HG02588 (cell line): ENCODE measurements around the gene TRIM29.

ENCODE experiments used
- ATAC-seq: cut with Tn5 transposase; IDR thresholded peaks from one replicate; pipeline ENCODE4 v1.9.1; 2021; ENCODE audit warnings: mild to moderate bottlenecking, moderate library complexity; ENCODE audit not compliant: unreplicated experiment

TRIM29 gene

DNA sequence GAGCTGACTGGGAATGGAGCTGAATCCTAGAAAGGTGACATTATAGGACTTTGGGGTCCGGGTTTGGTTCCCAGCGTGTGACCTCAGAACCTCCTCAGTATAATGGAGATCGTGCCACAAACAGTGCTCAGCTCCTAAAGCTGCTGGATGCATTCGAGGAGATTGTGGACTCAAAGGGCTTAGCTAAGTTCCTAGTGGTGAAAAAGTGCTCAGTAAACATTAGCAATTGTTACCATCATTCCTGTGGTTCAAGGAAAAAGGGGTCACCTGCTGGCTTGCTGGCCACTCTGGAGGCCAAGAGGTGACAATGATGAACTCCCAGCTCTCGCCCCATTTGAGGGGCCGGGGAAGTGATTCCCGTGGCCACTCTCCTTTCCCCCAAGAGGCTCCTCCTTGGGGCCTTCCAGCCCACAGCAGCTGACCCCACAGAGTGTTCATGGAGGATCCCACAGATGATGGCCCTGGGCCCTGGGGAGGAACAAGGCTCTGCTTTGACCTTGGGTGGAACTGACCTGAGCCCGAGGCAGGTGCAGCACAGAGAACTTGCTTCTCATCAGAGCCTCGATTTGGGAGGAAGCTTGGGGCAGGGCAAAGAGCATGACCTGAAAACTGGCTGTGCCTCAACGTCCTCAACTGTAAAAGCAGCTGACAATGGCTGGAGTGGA is 40.1 kb downstream of the TRIM29 start:
- ATAC-seq, result no peak

DNA sequence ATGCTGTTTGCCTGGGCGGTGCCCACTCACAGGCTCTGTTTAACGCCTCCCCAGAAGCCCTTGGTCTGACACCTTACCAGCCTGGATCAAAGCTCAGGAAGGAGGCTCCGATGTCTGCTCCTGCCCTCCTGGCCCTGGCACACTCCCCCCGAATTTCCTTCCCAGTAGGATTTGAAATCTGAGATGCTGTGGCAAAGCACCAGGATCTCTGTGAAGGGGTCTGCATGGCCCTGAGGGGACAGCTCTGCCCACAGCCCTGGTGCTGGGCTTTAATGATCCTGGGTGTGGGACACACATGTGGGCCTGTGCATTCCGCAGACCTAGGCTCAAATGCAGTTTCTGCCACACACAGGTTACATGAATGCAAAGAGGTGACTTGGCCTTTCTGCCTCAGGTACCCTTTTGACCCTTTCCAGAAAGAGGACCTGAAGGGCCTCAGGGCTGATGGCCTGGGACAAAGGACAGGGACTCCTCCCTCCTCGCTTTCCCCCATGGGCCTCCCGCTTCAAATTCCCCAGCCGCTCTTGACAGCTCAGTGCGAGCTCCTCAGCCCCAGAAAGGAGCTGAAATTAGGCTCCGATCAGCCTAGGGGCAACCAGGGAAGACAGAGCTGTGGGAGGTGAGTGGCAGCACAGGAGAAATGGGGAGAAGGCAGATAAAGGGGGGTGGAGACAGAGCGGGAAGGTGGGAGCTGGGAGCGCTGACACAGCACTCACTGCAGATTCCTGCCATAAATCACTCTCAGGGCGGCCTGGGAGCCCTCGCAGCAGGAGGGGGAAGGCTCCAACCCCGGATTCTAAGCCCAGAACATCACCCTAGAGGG is 41.3 kb downstream of the TRIM29 start:
- no peak for ATAC-seq

DNA sequence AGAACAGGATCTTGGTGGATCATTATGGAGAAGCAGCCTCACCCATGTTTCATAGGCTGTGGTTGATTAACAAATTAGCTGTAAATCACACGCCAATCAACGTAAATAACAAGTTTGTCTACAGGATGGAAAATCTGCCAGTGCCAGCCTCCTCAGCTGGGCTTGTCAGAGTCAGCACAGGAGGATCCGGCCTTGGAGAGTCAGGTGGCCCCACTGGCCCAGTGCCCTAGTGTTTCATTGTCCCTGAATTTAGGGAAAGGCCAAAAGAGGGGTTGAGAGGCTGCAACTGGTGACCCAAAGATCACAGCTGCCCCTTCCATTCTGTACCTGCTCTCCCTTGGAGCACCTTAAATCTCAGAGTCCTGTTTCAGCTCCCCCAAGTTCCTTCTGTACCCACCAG is 42.4 kb downstream of the TRIM29 start:
- ATAC-seq, result no peak

DNA sequence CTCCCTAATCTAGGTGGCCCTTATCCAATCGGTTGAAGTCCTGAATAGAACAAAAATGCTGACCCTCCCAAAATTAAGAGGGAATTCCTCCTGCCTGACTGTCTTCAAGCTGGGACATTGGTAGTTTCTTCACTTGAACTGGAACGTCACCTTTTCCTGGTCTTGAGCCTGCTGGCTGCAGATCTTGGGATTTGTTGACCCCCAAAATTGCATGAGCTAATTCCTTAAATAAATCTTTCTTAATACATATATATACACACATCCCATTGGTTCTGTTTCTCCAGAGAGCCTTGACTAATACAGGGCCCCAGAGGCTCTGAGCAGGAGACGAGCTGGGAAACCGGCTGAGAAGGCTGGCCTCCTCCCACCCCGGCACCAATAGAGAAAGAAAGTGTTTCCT is 46.2 kb downstream of the TRIM29 start:
- no peak for ATAC-seq

DNA sequence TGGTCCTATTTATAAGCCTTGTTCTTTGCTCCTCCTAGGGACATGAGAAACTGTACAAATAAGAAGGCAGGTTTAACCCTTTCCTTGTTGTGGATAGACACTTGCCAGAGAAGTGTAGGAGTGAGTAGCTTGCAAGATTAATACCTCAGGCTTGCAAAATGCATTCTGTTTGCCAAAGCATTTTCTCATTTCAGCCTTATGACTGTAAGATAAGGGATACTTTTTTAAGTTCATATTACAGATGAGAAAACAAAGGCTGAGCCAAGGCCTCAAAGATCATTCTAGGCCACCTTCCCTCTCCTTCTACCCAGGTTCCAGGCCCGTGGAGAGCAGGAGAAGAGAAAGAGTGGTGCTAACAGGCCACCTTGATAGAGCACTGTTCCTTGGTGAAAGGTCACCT is 46.8 kb downstream of the TRIM29 start:
- no peak for ATAC-seq

DNA sequence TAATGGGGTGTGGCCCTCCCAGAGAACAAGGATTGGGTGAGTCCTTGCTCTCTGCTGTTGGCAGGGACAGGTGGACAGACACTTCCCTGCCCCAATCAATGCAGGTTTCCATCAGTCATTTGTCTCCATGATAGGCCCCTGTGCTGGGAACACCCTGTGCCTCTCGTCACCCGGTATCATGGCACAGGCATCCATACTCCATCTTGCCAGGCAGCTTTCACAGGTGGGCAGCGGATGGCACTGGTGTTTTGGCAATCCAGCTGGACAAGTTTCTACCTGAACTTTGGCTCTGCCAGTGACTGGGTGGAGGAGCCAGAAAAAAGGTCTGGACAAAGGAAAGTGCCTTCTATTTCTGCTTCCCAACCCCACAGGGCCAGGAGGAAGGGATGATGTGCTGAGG is 47.5 kb downstream of the TRIM29 start:
- ATAC-seq, result no peak

DNA sequence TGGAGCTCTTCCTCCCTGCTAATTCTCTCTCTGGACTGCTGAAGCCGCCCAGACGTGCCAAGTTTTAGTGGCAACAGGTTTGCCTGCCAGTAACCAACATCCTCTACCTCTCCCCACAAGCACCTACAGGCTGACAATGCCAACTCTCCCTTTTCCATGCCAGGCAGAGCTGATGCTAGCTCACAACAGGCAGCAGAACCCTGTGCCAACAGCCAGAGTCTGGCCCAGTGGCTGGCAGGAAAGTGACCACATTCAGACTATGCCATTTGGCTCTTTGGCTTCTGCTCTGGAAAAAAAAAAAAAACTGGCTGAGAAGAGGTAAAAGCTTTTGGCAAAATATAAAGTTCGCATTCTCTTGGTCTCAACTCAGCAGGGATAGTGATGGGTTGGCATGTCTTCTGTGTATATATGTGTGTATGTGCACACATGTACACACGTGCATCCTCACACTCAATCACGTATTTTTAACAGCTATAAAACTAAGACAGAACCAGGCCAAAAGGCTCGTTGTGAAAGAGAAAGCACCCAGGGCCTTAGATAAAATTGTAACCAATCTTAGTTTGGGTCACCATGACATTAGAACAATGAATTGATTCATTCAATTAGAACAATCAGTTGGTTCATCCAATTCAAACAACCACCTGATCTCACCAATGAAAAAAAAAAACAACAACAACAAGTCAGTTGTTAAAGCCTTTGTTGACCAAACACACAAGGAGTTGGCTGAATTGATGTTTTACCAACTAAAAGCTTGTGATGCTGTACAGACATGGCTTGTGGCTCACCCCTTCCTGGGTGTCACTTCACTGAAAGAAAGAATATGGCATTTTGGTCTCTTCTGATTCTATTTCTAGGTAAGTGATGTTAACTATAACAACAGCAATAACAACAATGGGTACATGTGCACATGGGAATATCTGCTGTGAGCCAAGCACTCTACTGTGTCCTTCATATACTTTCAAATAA is 48.6 kb downstream of the TRIM29 start:
- no peak for ATAC-seq

DNA sequence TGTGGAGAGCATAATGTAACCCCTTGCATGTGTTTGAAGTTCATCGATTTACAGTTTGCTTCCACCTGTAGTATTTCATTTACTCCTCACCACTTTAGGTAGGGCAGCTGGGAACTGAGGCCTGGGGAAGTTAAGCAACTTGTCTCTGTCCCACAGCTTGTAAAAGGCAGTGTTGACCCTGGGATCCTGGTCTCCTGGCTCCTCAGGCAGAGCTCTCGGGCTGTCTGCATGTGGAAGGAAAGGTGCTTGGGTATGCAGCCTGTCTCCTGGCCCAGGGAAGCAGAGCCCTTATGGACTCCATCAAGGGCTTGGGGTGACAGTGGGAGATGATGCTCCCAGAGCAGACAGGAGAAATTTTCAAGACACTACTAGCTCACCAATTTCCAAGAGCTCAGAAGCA is 49.9 kb downstream of the TRIM29 start:
- no peak for ATAC-seq

DNA sequence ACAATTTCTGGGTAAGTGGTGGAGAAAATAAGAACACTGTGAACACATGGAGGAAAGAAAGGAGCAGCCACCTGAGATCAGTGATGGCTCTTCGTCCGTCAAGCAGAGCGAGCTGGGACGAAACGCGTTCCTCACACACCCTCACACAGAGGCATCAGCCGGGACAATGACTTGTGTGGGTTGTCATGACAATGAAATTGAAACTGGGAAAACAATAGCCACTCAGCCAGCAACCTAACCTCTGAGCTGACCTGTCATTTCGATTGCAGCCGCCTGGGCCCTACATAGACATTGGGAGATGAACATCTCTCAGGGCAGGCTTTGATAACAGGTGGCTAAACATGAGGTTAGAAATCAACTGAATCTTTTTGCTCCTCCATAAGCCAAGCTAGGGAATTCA is 51.3 kb downstream of the TRIM29 start:
- ATAC-seq, result no peak

DNA sequence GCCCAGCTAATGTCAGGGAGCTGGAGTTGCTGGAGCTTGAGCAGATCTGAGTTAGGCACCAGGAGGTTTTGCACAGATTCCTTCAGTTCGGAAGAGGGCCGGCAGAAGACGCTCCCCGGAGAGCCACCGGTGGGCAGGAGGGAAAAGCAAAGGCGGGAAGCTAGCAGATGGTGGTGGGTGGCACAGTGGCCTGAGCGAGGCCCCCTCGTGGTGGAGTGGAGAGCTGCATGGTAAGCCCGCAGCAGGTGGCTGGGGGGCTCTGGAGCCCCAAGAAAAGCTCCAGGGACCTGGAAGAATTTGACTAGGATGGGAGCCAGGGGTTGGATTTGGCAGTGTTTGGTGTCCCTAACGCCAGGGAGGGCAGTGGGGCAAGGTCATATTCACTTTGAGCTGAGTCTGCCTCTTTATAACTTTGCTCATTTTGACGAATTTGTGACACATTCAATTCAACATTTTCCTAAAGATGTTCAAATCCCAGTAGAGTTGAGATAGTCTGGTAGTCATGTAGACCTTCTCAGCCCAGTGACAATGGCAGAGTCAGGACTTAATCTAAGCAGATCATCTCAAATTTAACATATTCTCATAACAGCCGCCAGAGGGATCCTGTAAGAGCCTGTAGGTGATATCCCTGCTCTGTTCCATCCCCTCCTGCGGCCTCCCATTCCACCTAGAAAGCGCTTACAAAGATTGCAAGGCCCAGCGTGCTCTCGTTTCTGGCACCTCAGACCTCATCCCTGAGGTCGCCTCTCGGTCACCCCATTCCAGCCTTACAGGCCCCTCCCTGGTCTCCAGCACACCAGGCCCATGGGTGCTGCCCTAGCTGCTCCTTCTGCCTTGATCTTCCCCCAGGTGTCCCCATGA is 57.9 kb downstream of the TRIM29 start:
- ATAC-seq, result no peak

DNA sequence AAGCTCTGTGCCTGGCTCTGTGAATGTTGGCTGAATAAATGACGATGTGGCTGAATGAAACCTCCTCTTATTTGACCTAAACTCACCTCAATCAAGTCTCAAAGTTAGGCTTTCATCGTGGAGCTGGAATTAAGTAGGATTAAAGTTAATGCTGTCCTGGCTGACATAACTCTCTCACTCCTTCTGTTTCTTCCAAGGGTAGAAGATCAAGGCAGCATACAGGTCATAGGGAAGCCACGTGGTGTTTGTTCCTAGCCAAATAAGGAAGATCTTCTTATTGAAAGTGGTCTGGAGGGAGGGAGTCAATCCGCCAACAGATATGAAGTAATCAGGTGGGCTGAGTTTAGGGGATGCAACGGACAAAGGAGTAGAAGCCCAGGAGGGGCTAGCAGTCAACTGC is 59.5 kb downstream of the TRIM29 start:
- no peak for ATAC-seq

DNA sequence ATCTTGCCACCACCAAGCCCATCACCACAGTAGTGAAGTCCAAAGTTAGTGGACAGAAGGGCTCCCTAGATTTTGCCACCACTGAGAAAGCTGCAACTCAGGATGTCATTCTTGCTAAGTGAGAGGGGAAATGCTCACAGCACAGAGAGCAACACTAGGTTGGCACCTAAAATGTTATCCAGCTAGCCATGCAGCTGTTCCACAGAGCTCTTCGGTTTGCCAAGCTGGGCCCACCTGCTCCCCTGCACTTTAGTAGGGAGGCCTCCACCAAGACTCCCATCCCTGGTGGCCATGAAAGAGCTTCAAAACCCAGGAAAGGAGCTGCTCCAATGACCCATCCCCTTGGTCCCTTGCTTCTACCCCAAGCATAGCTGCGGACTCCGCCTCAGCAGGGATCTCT is 63.8 kb downstream of the TRIM29 start:
- no peak for ATAC-seq

DNA sequence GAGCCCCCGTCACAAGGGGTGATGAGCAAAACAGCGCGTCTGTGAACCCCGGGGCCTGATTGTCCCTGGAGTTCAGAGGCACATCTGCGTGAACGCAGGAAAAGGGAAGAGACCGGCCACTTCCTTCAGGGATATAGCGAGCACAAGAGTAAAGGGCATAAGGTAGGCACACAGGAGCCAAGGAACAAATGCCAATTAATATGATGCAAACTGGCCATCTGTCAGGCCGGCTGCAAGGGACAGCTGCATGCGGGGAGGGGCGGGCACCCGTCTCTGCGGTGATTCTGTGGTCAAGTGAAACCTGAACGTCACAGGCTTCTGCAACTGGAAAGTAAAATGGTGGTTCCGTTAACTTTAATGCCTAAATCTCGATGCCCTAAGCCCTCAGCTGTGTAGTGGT is 64.7 kb downstream of the TRIM29 start:
- ATAC-seq, result no peak

- no peak for ATAC-seq
Measured at GRCh38 chr11:120068114-120068573, 69.8 kb downstream of the TRIM29 start.

DNA sequence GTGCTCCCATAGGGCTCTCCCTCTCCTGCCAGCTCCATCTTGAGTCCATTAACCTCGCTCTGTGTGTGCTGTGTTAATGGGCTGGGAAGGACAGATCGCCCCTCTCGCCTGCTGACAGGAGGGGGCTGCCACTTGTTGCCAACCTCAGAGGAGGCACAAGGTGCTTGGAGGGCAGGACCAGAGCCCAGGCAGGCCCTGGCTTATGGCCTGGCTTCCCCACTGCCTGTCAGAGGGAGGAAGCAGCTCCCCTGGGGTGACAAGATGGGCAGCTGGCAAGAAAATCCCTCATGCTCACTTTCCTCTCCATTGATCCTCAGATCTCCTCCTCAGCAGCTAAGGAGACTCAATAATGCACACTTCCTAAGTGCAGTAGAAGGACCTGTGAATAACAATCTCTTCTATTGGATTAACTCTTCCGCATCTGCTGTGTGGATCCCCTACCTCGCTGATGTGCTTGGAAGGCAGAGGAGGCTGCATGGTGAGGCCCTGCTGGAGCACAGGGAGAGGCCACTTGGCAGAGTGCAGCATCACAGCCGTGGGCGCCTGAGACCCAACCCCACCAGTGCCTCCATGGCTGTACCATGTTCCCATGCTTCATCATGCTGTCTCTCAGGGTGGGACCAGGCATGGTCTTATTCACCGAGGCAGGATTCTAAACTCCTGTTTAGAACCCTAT is 70.3 kb downstream of the TRIM29 start:
- ATAC-seq, result no peak

- ATAC-seq, result no peak
Measured at GRCh38 chr11:120066738-120067437, 71.0 kb downstream of the TRIM29 start.

GRCh38 chr11:120065876-120066275 is 72.0 kb downstream of the TRIM29 start:
- no peak for ATAC-seq

DNA sequence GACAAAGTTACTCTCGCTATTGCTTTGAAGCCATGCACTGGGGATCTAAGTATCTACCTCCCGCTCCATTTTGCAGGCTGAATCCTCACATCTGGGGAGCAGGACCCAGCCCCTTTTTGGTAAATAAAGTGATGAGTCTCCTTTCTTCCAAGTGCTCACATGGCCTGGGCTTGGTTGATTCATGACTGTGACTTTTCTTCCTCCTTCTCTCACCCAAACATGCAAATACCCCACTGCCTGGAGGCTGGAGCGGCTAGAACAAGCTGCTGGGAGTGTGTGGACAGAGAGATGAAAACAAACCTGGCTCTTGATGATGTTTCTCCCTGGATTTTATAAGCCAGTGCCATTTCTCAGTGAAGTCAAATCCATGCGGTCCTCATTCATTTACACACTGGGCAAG is 72.7 kb downstream of the TRIM29 start:
- ATAC-seq, result no peak

- ATAC-seq, result no peak
Measured at GRCh38 chr11:120064341-120064740, 73.6 kb downstream of the TRIM29 start.
